Naive thymus-derived CD4-positive, alpha-beta T cell (primary cell): Measurements from ENCODE around the gene PIGA. TPM values are rescaled to one million over a fixed set of nuclear protein-coding genes. Genes with fewer than 3 reads are reported as not detected.
"Not testable (repeated sequence)": the region's sequence is repeated elsewhere in the genome, so short reads cannot be mapped to it uniquely, and the experiment has no call there.

ENCODE experiments used
- ATAC-seq: fragments of 150-1000 bp; cut with Tn5 transposase; 2 replicates; pipeline ENCODE4 v1.10.0; 2021; ENCODE audit warnings: mild to moderate bottlenecking, moderate library complexity
- CTCF ChIA-PET: fragments of 350-600 bp; sonication (Branson Sonifier 250); formaldehyde crosslinking; loops from one replicate; lab custom pipeline; 2021; ENCODE audit warnings: antibody characterized with exemption; lab: Charles Lee
- POLR2A ChIA-PET: fragments of 350-600 bp; sonication (Branson Sonifier 250); formaldehyde crosslinking; loops from one replicate; lab custom pipeline; 2021; ENCODE audit warnings: antibody characterized with exemption, inconsistent platforms; lab: Charles Lee
- DNase-seq, 9 donors: peaks; one replicate each; pipeline versions ENCODE4 v3.0.0 to v3.0.0-alpha.2; 2020 to 2022; ENCODE audit warnings: mixed read lengths in 1 of 9
- H3K27ac ChIP-seq: one replicate; pipeline ENCODE4 v1.7.0; 2013; ENCODE audit warnings: mild to moderate bottlenecking, low read depth, low read length, moderate library complexity
- H3K27me3 ChIP-seq, 2 donors: one replicate each; pipeline ENCODE4 v1.7.0; 2013; ENCODE audit warnings: low read length in 2 of 2, mild to moderate bottlenecking in 2 of 2, moderate library complexity in 2 of 2; ENCODE audit not compliant: control insufficient read depth in 2 of 2, insufficient read depth in 2 of 2
- H3K36me3 ChIP-seq, 3 experiments: 1 replicate in 2 of 3; 2 replicates in 1 of 3; pipeline ENCODE4 v1.7.0; 2013; ENCODE audit warnings: low read length in 3 of 3, mild to moderate bottlenecking in 3 of 3, moderate library complexity in 1 of 3; ENCODE audit not compliant: insufficient read depth in 3 of 3, control insufficient read depth in 2 of 3
- H3K4me1 ChIP-seq, 2 donors: one replicate each; pipeline ENCODE4 v1.7.0; 2013; ENCODE audit warnings: low read length in 2 of 2, mild to moderate bottlenecking in 2 of 2, moderate library complexity in 1 of 2; ENCODE audit not compliant: control insufficient read depth in 2 of 2, insufficient read depth in 2 of 2
- H3K4me3 ChIP-seq: 2 replicates; pipeline ENCODE4 v1.7.0; 2013; ENCODE audit warnings: mild to moderate bottlenecking, low read length
- H3K9me3 ChIP-seq, 3 experiments: 1 replicate in 2 of 3; 2 replicates in 1 of 3; pipeline ENCODE4 v1.7.0; 2013; ENCODE audit warnings: low read length in 3 of 3; ENCODE audit not compliant: control insufficient read depth in 2 of 3
- H3K27ac Mint-ChIP-seq, 9 donors: one replicate each; pipeline ENCODE4 v1.8.0; 2020 to 2022; ENCODE audit warnings: mixed read lengths in 9 of 9, mild to moderate bottlenecking in 8 of 9, moderate library complexity in 5 of 9, inconsistent platforms in 2 of 9
- H3K27me3 Mint-ChIP-seq, 5 donors: one replicate each; pipeline ENCODE4 v1.8.0; 2021 to 2022; ENCODE audit warnings: mixed read lengths in 5 of 5, mild to moderate bottlenecking in 1 of 5
- H3K36me3 Mint-ChIP-seq, 5 donors: one replicate each; pipeline ENCODE4 v1.8.0; 2020 to 2022; ENCODE audit warnings: mixed read lengths in 5 of 5, mild to moderate bottlenecking in 3 of 5, inconsistent platforms in 1 of 5
- H3K4me1 Mint-ChIP-seq, 7 donors: one replicate each; pipeline ENCODE4 v1.8.0; 2020 to 2022; ENCODE audit warnings: mixed read lengths in 7 of 7, mild to moderate bottlenecking in 3 of 7, inconsistent platforms in 1 of 7
- H3K4me3 Mint-ChIP-seq, 10 donors: one replicate each; pipeline ENCODE4 v1.8.0; 2020 to 2022; ENCODE audit warnings: mild to moderate bottlenecking in 10 of 10, mixed read lengths in 10 of 10, moderate library complexity in 6 of 10, inconsistent platforms in 2 of 10
- H3K9me3 Mint-ChIP-seq, 11 donors: one replicate each; pipeline ENCODE4 v1.8.0; 2020 to 2022; ENCODE audit warnings: mixed read lengths in 11 of 11, mild to moderate bottlenecking in 4 of 11, inconsistent platforms in 1 of 11, moderate library complexity in 1 of 11
- intact Hi-C, 2 donors: fragments of 100-400 bp; cut with micrococcal nuclease; formaldehyde crosslinking; loops; one replicate each; pipeline ENCODE4 v1.15.1; 2023
- polyA plus RNA-seq, 2 donors: library from polyadenylated mRNA; unstranded; fragments of 300-500 nt; fragmentation: Illumina TruSeq; gene quantifications; one replicate each; pipeline ENCODE4 v1.2.3, GENCODE V29; 2021
- total RNA-seq, 6 experiments: library from RNA in 5 of 6; stranded (reverse) in 5 of 6; gene quantifications; 1 replicate in 5 of 6; 2 replicates in 1 of 6; pipeline ENCODE4 v1.2.3 and lab custom pipeline; 2021 to 2026

Gene PIGA
- total and polyA plus RNA-seq, 7 experiments from 2014 or later: 4.0 to 102 (median 27.2) TPM

- no peak overlapping the region for H3K4me3 Mint-ChIP-seq
Observed at GRCh38 chrX:15293451-15293850, 41.9 kb downstream of the PIGA start.

GRCh38 chrX:15292861-15293260 lies 42.5 kb downstream of the PIGA start:
- Mint-ChIP-seq H3K27ac (no peak overlapping the region), H3K4me1 (peaks cover 0 to under 1% (median 0%) of the 10 kb centered on the region in 7 donors), H3K27me3 (no peaks in the 10 kb centered on the region), H3K36me3 (no peaks in the 10 kb centered on the region), H3K9me3 (no peaks in the 10 kb centered on the region), H3K4me3 (no peak overlapping the region)
- H3K36me3 ChIP-seq: no peaks in the 10 kb centered on the region
- H3K27ac ChIP-seq: no peak overlapping the region
- intact Hi-C loops: no loop called here
- no peak overlapping the region for H3K4me3 ChIP-seq
- H3K4me1 ChIP-seq: no peaks in the 10 kb centered on the region
- no peak for ATAC-seq
- no peak for DNase-seq
- CTCF ChIA-PET: no interaction called here
- POLR2A ChIA-PET: no interaction called here
- H3K27me3 ChIP-seq: no peaks in the 10 kb centered on the region
- no peaks in the 10 kb centered on the region for H3K9me3 ChIP-seq

More at GRCh38 chrX:15293451-15293850, 41.9 kb downstream of the PIGA start:
- ATAC-seq: no peak
- Mint-ChIP-seq H3K4me1 (peaks cover 0 to 6% (median 0%) of the 10 kb centered on the region in 7 donors), H3K9me3 (no peaks in the 10 kb centered on the region), H3K27me3 (no peaks in the 10 kb centered on the region), H3K27ac (no peak overlapping the region), H3K36me3 (no peaks in the 10 kb centered on the region)
- H3K27ac ChIP-seq: no peak overlapping the region
- H3K9me3 ChIP-seq: no peaks in the 10 kb centered on the region
- ChIA-PET POLR2A (no interaction called here), CTCF (no interaction called here)
- H3K36me3 ChIP-seq: no peaks in the 10 kb centered on the region
- intact Hi-C loops: no loop called here
- no peaks in the 10 kb centered on the region for H3K27me3 ChIP-seq
- DNase-seq: no peak
- no peak overlapping the region for H3K4me3 ChIP-seq
- no peaks in the 10 kb centered on the region for H3K4me1 ChIP-seq

- Mint-ChIP-seq H3K4me1 (no peaks in the 10 kb centered on the region), H3K27ac (peak overlapping the region in 1 of 9 donors; percentile 18), H3K36me3 (no peaks in the 10 kb centered on the region), H3K4me3 (no peak overlapping the region), H3K27me3 (peaks cover 0 to 7% (median 6%) of the 10 kb centered on the region in 5 donors), H3K9me3 (peaks cover 0 to 2% (median 0%) of the 10 kb centered on the region in 11 donors)
- Histone ChIP-seq H3K27ac (no peak overlapping the region), H3K4me3 (no peak overlapping the region), H3K27me3 (no peaks in the 10 kb centered on the region), H3K9me3 (no peaks in the 10 kb centered on the region), H3K4me1 (no peaks in the 10 kb centered on the region), H3K36me3 (no peaks in the 10 kb centered on the region)
- ATAC-seq: no peak
- intact Hi-C loops: no loop called here
- POLR2A ChIA-PET: no interaction called here
- no peak for DNase-seq
- CTCF ChIA-PET: no interaction called here
Observed at GRCh38 chrX:15277604-15278003, 57.7 kb downstream of the PIGA start.

- Mint-ChIP-seq H3K27ac (no peak overlapping the region), H3K36me3 (no peaks in the 10 kb centered on the region), H3K4me1 (peaks cover 0 to 6% (median 5%) of the 10 kb centered on the region in 7 donors), H3K4me3 (no peak overlapping the region), H3K9me3 (peaks cover 0 to 2% (median 0%) of the 10 kb centered on the region in 11 donors), H3K27me3 (peaks cover 0 to 3% (median 0%) of the 10 kb centered on the region in 5 donors)
- Histone ChIP-seq H3K36me3 (no peaks in the 10 kb centered on the region), H3K9me3 (no peaks in the 10 kb centered on the region), H3K27ac (no peak overlapping the region), H3K27me3 (no peaks in the 10 kb centered on the region), H3K4me1 (no peaks in the 10 kb centered on the region), H3K4me3 (no peak overlapping the region)
- no peak for ATAC-seq
- DNase-seq: no peak
- ChIA-PET CTCF (no interaction called here), POLR2A (no interaction called here)
- intact Hi-C loops: no loop called here
Observed at GRCh38 chrX:15274946-15275345, 60.4 kb downstream of the PIGA start.

- ATAC-seq, H3K9me3 Mint-ChIP-seq, POLR2A ChIA-PET: not testable (repeated sequence)
Observed at GRCh38 chrX:15273275-15273674, 62.0 kb downstream of the PIGA start.

GRCh38 chrX:15271757-15272156 lies 63.6 kb downstream of the PIGA start:
- Mint-ChIP-seq H3K9me3 (peaks cover 0 to 2% (median 0%) of the 10 kb centered on the region in 11 donors), H3K27ac (peak overlapping the region in 2 of 9 donors; percentile 24 to 26), H3K36me3 (no peaks in the 10 kb centered on the region), H3K27me3 (peaks cover 0 to 3% (median 0%) of the 10 kb centered on the region in 5 donors), H3K4me3 (no peak overlapping the region), H3K4me1 (peaks cover 4 to 15% (median 11%) of the 10 kb centered on the region in 7 donors)
- DNase-seq (no peak), ATAC-seq (no peak)
- H3K27me3 ChIP-seq: no peaks in the 10 kb centered on the region
- POLR2A ChIA-PET: no interaction called here
- no peaks in the 10 kb centered on the region for H3K36me3 ChIP-seq
- intact Hi-C loops: no loop called here
- CTCF ChIA-PET: no interaction called here
- no peak overlapping the region for H3K4me3 ChIP-seq
- no peaks in the 10 kb centered on the region for H3K4me1 ChIP-seq
- no peak overlapping the region for H3K27ac ChIP-seq
- H3K9me3 ChIP-seq: no peaks in the 10 kb centered on the region

More at GRCh38 chrX:15273275-15273674, 62.0 kb downstream of the PIGA start:
- H3K27me3 Mint-ChIP-seq, H3K4me3 Mint-ChIP-seq, H3K4me3 ChIP-seq, H3K27me3 ChIP-seq, CTCF ChIA-PET, H3K9me3 ChIP-seq, H3K27ac ChIP-seq, H3K36me3 ChIP-seq, DNase-seq, H3K27ac Mint-ChIP-seq, H3K4me1 ChIP-seq, intact Hi-C loops, H3K36me3 Mint-ChIP-seq: not testable (repeated sequence)
- peaks cover 4 to 15% (median 11%) of the 10 kb centered on the region in 7 donors for H3K4me1 Mint-ChIP-seq
